Measurements from ENCODE around the gene IL20RB.
"Not testable (repeated sequence)": the region's sequence is repeated elsewhere in the genome, so short reads cannot be mapped to it uniquely, and the experiment has no call there.

The IL20RB gene

GRCh38 chr3:136989781-136990524, 32.2 kb downstream of the IL20RB start:
- DNase-seq = peak; percentile 8

- no peak for DNase-seq
Observed at GRCh38 chr3:136990826-136991225, 33.0 kb downstream of the IL20RB start.

GRCh38 chr3:136992115-136992514, 34.3 kb downstream of the IL20RB start:
- DNase-seq = no peak

GRCh38 chr3:136994772-136995516, 37.2 kb downstream of the IL20RB start:
- peak; percentile 63 for DNase-seq

- no peak for DNase-seq
Observed at GRCh38 chr3:136995652-136996051, 37.9 kb downstream of the IL20RB start.

GRCh38 chr3:137000039-137000438, 42.3 kb downstream of the IL20RB start:
- no peak for DNase-seq

GRCh38 chr3:137007376-137007775, 49.6 kb downstream of the IL20RB start:
- not testable (repeated sequence) for DNase-seq

GRCh38 chr3:137008131-137008530, 50.3 kb downstream of the IL20RB start:
- DNase-seq = no peak

- DNase-seq = no peak
Observed at GRCh38 chr3:137008976-137009375, 51.2 kb downstream of the IL20RB start.

- no peak for DNase-seq
Observed at GRCh38 chr3:137010137-137010536, 52.4 kb downstream of the IL20RB start.

GRCh38 chr3:137011153-137011552, 53.4 kb downstream of the IL20RB start:
- DNase-seq = no peak

- DNase-seq = no peak
Observed at GRCh38 chr3:137012097-137012501, 54.3 kb downstream of the IL20RB start.

- DNase-seq = peak; percentile 73
Observed at GRCh38 chr3:137013951-137014688, 56.3 kb downstream of the IL20RB start.

- not testable (repeated sequence) for DNase-seq
Observed at GRCh38 chr3:137017316-137017715, 59.5 kb downstream of the IL20RB start.

- no peak for DNase-seq
Observed at GRCh38 chr3:137020315-137020714, 62.5 kb downstream of the IL20RB start.

- no peak for DNase-seq
Observed at GRCh38 chr3:137020888-137021287, 63.1 kb downstream of the IL20RB start.

GRCh38 chr3:137024348-137024747, 66.6 kb downstream of the IL20RB start:
- DNase-seq = no peak

GRCh38 chr3:137026701-137027100, 68.9 kb downstream of the IL20RB start:
- no peak for DNase-seq

GRCh38 chr3:137032465-137033120, 74.8 kb downstream of the IL20RB start:
- DNase-seq = peak; percentile 79

- no peak for DNase-seq
Observed at GRCh38 chr3:137035631-137036030, 77.8 kb downstream of the IL20RB start.

GRCh38 chr3:137039570-137039969, 81.8 kb downstream of the IL20RB start:
- DNase-seq = no peak

- no peak for DNase-seq
Observed at GRCh38 chr3:137041251-137041650, 83.5 kb downstream of the IL20RB start.

- DNase-seq = no peak
Observed at GRCh38 chr3:137041686-137042085, 83.9 kb downstream of the IL20RB start.
